HG02840 (cell line): ENCODE measurements around the gene DTNB.

Source experiments
- ATAC-seq: cut with Tn5 transposase; IDR thresholded peaks from one replicate; pipeline ENCODE4 v1.9.1; 2021; ENCODE audit warnings: mild to moderate bottlenecking, moderate library complexity, moderate number of reproducible peaks; ENCODE audit not compliant: unreplicated experiment, low FRiP score

The DTNB gene

DNA sequence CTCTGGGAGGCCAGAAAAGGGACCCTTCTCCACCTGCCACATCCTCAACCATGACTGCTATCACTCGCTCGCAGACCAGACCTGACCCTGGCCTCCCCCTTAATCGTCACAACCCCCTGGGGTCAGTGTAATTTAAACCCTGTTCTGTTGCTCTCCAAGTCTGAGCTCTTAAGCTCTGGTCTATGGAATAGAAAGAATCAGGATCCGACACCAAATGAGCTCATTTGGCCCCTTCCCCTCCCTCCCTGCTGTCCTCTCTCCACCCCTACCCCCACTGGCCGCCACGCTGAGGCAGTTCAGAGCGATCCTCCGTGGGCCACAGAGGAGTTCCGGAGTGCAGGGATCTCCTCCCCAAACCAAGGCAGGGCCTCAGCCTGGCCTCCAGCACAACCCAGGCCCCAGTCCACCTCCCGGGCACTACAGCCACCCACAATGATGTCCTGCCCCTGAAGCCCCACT is 337.0 kb downstream of the DTNB start:
- ATAC-seq = no peak

DNA sequence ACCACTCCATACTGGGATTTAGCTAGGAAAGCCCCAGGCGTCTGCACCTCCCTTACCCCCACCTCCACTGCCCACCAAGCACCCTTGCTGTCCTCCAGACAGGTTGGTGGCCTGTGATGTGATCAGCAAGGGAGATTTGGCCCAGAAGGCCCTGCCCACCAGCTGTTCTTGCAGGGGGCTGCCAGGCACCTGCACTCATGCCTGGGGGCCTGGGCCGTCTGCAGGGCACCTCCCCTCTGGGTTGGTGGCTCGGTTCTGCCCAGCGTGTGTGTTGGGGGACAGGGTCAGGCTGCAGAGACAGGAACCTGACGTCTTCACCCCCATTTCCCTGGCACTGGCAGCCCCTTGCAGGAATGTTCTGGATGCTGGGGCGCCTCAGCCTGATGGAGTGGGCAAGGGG is 337.4 kb downstream of the DTNB start:
- ATAC-seq = no peak

DNA sequence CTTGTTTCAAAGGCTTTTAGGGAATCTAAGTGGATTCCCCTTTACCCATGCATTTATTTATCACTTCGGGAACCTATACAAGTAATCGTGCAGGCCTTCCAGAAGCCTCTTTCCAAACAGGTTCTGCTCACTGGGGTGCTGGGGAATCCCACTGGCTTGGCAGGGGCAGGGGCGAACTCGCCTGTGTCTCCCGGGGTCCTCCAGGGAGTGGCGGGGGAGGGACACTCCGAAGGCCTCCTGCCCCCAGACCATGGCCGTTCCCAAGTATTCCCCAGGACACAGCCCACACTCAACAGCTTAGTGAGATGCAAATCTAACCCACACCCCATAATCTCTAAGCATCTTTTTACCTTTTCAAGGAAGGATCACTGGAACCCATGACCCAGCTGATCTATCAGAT is 338.2 kb downstream of the DTNB start:
- ATAC-seq = no peak

DNA sequence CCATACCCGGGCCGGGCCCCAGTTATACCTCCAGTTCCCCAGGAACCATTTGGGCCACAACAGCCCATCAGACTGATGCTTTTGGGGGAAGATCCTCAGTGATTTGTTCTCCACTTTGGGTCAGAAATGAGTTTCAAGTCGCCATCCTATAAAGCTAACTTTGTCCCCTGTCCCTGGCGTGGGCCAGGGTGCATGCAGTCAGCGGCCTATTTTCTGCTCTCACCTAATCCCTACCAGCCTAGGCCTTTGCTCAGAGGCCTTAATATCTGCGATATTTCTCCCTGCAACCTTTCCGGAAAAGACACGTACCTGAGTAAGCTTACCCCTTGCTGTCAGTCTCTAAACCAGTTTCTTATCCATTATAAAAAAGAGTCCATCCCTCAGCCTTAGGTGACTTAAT is 338.9 kb downstream of the DTNB start:
- ATAC-seq = no peak

DNA sequence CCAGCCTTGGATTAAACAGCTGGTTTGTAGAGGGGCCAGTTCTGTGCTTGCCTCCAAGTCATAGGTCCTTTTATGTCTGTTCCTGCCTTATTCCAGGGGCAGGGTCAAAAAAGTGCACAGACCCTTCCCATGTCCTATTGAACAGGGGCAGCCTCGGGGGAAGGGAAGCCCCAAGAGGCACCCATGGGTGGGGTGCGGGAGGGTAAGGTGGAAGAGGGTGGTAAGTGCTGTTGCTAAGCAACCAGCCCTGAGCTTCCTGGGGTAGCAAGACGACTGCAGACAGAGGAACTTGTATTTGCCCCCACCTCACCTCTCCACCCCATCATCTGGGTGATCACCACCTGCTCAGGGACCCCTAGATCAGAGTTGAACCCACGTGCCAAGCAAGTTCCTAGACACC is 339.4 kb downstream of the DTNB start:
- ATAC-seq = no peak

DNA sequence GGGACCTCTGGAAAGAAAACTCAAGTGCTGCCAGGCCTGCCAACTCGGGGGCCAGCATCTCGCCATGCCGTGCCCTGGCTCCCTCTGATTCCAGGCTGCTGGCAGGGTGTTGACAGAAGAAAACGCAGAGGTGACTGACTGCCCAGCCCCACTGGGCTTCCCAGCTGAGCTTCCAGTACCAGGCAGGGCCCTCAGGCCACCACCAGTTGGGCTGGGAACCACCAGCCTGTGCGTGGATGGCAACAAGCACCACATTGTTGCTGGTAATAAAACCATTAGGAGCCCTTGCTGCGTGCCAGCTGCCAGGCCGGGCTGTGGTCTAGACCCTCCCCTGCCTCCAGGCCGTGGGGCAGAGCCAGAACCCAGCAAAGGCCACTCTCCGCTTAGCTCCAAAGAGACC is 340.8 kb downstream of the DTNB start:
- ATAC-seq = no peak

DNA sequence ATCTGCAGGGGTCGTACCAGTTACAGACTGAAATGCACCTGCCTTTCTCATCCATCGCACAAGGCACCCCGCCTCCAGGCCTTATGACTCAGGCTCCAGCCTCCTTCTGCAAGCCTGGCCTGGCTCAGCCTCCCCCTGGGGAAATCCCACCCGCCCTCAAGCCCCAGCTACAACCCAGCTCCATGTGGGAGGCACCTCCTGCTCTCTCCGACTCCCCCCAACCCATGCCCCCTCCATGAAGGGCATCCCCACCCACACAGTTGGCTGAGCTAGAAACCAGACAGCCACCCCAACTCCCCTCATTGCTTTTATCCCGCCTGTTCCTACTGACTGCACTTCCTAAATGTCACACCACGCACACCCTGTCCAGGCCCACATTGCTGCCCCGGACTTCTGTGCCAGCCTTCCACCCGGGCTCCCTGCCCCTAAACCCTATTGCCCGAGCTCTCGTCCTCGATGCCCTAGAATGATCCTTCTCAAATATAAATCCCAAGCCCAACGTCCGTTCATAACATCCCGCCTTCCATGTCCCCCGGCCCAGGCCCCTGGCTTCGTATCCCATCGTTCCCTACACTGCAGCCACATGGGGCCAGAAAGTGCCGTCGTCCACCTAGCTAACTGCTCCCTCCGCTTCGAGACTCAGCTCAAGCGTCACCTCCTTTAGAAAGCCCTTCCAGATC is 341.6 kb downstream of the DTNB start:
- no peak for ATAC-seq

DNA sequence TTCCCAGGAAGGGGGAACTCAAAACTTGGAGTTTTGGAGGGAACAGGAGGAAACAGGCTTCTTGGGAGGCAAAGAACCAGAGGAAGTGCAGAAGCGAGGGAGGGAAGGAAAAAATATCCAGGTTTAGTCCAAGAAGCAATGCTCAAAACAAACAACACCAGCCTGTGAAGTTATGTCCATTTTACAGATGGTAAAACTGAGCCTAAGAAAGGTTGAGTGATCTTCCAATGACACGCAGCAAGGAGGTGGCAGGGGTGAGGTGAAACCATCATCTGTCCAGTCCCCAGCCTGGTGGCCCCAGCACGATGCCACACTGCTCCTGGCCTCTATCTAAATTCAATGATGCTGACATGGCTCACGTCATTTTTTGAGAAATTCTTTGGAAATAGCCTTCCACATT is 342.4 kb downstream of the DTNB start:
- ATAC-seq = no peak

DNA sequence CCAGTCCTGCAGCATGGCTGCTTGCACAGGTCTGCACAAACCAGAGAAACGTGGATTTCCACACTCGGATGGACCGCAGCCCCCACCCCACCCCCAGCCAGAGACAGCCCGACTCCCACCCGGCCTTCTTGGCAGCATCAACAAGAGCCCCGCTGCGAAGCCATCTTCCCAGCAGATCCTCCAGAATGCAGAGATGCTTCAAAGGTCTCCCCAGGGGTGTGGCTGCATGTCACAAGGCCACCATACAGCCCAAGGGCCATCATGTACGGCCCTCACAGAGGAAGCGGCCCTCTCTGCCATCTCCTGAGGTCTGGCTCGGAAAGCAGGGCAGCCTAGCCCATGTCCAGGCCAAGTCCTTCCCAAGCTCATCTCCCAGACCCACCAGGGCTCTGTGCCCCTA is 343.1 kb downstream of the DTNB start:
- ATAC-seq = no peak

DNA sequence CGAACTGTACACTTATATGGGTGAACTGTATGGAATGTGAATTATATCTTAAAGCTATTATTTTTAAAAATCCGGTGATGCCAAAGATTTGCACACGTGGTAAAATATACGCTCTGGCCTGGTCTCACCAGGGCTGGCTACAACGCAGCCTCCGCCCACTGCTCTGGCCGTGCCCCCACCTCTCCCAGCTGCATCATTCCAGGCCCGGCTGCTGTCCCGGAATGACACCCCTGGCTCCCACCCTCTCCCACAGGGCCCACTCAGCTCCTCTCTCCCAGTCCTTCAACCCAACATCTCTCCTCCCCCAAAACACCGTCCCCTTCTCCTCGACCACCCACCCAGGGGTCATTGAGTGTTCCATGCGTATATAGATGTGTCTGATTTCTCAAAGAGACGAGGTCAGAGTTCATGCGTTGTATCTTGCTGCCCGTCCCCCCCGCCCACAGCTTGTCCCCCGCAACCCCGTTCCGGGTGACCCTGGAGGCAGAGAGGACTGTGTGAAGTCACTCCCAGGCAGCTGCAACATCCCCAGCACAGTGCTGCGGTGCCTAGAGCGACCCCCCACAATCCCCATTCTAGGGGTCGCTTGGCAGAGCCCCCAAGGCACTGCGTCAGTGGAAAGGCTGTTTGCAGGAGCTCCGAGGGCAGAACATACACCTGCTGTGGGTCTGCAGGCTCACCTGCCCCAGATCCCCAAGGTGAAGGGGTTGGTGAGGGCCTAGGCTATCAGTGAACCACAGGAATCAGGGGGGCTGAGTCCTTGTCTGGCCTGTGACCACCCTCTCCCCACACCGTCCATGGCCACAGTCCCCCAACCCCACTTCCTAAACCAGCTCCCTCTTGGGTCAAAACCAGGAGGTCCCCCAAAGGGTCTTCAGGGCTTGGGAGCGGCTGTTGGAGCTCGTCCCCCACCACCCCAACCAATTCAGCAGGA is 345.0 kb downstream of the DTNB start:
- ATAC-seq = no peak
